HG03469 (cell line): ENCODE results near the gene NFATC4.
"Not testable (repeated sequence)": the region's sequence is repeated elsewhere in the genome, so short reads cannot be mapped to it uniquely, and the experiment has no call there.

Source experiments
- ATAC-seq: cut with Tn5 transposase; IDR thresholded peaks from one replicate; pipeline ENCODE4 v1.9.1; 2021; ENCODE audit warnings: mild to moderate bottlenecking, moderate library complexity, moderate number of reproducible peaks; ENCODE audit not compliant: unreplicated experiment

The NFATC4 gene

GRCh38 chr14:24387009-24387345, 19.0 kb downstream of the NFATC4 start:
- no peak for ATAC-seq

DNA sequence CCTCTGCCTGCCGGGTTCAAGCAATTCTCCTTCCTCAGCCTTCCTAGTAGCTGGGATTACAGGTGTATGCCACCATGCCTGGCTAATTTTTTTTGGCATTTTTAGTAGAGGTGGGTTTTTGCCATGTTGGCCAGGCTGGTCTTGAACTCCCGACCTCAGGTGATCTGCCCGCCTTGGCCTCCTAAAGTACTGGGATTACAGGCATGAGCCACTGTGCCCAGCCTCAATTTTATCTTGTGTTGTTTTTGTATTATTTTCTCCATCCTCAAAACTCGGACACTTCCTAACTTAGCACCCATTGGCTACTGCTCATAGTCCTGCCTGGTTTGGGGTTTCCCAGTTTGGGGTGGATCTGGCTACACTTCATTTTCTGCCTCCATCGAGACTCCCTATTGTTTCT, 19.6 kb downstream of the NFATC4 start:
- not testable (repeated sequence) for ATAC-seq

DNA sequence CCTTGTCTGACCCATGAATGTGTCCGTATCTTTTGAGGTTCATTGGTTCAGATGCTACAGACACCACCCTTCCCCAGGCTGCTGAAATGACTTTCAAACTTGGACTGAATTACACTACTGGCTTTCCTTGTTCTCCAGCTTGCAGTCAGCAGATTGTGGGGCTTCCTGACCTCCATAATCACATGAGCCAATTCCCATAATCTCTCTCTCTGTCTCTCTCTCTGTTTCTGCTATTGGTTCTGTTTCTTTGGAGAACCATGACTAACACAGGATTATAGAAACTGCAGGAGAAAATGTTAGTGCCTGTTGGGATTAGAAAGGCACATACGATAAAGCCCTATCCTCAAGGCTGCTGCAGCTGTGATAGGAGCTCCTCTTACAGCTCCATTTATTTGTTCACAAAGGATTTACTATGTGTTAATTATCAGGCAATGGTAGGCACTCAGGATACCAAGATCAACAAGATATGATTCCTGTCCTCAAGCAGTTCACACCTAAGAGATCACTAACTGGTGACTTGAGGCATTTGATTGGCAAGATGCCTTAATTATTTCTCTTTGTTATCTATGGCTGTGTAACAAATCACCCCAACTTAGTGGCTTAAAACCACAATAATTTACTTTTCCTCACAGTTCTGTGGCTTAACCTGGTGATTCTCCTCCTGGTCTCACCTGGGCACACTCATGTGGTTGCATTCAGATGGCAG, 20.6 kb downstream of the NFATC4 start:
- no peak for ATAC-seq

- ATAC-seq = no peak
These were observed 21.4 kb downstream of the NFATC4 start for GRCh38 chr14:24389226-24389848.

DNA sequence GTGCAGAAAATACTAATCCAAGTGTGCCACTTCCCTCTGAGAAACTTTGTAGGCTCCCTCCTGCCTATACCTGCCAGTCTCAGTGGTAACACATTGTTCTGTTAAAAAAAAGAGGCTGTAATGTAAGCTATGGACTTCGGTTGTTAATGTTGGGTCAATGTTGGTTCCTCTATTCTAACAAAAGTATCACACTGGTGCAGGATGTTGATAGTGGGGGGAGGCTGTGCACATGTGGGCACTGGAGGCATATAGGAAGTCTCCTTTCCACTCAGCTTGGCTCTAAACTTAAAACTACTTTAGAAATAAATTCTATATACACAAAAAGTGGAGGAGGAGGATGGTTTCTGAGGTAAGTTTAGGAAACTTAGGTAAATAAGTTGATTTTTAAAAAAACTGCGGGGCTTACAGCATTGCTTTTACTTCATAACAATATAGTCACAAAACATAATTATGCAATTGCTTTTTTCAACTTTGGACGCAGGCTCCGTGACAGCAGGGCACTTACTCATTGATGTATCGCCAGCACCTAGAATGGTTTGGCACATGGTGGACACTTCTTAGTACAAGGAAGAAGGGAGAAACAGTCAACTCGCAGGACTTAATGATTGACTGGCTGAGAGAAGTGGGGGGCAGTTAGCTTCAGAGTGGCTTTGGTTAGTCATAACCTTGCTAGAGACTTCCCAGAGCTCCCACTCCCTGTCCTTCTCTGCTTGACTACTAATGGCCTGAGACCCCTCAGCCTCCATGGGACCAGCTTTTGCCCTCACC, 22.9 kb downstream of the NFATC4 start:
- ATAC-seq = no peak

DNA sequence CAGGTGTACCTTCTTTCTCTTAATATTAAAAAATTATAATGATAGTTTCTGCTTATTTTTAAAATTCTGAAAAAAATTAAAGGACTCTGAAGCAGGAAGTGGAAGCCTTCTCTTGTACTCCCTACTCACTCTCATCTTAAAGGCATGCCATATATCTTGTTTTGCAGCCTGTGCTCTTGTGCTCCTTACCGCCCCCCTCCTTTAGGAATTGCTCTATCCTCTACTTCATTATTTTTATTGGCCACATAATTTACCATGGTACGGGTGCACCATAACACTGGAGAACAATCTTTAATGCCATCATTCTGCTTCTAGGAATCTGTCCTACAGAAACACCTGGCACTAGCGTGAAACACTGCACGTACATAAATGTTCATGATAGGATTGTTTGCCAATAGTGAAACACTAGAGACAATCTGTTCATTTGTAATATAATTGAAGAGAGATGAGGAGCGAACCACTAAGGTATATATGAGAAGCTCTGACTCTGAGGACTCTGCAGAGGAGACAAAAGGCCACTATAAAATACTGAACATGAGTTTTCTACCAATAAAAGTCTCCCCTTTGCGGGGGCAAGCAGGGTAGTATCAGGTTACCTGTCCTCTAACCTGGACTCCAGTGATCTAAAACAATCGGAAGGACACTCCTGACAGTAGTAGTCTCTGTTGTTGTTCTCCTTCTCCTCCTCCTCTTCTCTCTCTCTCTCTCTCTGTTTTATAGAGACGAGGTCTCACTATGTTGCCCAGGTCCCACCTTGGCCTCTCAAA, 24.5 kb downstream of the NFATC4 start:
- ATAC-seq = no peak

DNA sequence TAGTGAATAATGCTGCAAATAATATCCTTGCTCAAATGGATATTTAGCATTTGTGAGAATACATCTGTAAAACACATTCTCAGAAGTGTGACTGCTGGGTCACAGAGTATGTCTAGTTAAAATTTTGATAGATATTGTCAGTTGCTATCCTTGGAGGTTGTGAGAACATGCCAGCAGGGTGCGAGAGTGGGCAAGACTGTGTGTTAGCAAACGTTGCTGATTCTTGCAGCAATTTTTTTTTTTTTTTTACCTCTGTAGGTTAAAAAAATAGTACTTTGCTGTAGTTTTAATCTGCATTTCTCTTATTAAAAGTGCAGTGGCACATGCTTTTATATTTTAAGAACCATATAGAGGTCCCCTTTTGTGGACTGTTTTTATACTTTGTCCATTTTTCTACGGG, 26.3 kb downstream of the NFATC4 start:
- ATAC-seq = no peak

GRCh38 chr14:24395609-24396582, 27.9 kb downstream of the NFATC4 start:
- ATAC-seq = no peak

DNA sequence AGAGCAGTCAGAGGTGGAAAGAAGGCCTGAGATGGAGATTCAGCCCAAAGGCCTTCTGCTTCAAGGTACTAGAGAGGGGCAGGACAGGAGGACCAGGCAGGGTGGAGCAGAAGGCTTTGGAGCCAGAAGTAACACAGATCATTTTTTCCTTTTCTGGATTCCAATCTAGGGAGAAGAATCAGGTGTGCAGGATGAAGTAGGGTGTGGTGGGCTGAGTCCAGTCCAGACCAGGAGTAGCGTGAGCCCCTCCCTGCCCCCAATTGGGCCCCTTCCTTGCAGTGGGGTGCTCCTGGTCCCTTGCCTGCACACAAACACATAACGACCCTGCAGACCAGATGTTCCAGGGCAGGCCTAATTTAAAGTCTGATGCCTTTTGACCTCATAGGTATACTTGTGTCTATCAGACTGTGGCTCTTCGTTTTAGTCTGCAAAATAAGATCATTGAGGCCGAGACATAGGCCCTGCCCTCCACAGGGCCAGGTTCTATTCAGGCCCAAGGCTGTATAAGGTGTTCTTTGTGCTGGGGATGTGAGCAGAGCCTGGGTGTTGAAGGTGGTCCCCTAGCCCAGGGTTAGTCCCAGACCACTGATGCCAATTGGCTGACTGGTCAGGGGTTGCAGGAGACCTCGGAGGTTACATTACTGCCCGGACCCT, 29.8 kb downstream of the NFATC4 start:
- ATAC-seq = no peak

- no peak for ATAC-seq
These were observed 30.3 kb downstream of the NFATC4 start for GRCh38 chr14:24398293-24398652.

GRCh38 chr14:24398653-24399446, 30.9 kb downstream of the NFATC4 start, which contains the start of gene NYNRIN:
TSS of gene NYNRIN (plus strand) at chr14:24399003. CDS start at chr14:24399247, 244 bp downstream.
- no peak for ATAC-seq

- no peak for ATAC-seq
These were observed 31.5 kb downstream of the NFATC4 start for GRCh38 chr14:24399447-24399822.

DNA sequence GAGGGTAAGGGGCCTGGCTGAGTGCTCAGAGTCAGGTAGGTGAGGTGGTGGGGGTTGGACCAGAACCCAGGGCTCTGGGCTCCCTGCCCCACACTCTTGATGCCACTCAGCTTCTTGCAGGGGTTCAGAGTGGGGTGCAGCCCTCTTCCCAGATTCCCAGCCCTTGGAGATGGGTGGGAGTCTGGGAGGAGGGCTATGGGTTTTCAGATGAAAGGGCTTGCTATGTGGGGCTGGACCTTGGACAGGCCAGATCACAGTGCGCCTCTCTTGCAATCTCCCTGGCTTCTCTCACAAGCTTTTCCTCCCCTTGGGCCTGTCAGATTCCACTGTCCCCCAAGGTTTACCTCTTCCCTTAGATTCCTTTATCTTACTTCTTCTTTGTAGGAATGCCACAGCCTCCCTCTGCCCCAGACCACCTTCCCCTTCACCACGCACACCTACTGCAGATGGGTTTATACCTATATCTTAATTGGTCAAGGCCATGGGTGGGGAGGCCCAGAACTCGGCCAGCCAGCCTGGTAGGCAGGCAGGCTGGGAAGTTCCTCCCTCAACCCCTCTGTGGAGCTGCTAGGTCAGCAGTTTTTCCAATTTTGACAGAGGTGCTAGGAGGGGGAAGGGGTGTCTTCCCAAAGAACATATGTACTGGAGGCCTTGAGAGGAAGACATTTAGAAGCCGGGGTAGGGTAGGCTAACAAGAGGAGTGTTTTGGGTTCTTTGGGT, 32.2 kb downstream of the NFATC4 start:
- ATAC-seq = no peak

GRCh38 chr14:24401810-24402702, 34.1 kb downstream of the NFATC4 start:
- ATAC-seq = no peak

DNA sequence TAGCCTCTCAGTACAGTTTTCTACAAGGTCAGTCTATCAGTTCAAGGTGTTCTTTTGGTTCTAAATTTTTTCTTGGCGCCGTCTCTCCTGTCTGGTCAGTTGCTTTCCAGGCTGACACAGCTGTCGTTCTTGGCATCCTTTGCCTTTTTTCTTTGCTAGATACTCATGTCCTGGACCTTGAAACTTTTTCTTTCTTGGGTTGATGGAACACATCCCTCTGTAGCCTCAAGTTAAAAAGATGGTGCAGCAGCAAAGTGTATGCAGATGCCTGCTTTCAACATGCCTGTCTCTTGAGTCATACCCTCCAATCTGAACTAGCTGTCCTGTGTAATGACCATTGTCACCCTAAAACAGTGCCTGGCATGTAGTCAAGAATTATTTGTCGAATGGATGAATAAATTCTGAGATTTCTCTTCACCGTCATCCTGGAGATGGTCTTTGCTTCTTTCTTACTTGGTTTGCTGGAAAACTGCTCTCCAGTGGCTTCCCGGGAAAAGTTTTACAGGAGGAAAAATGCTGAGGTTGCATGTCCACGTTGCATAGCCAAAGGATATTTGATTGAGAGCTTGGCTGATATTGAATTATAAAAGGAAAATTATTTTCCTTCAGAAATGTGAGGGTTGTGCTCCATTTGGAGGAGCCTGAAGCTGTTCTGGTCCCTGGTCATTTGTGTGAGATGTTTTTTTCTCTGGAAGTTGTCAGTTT, 35.5 kb downstream of the NFATC4 start:
- ATAC-seq = no peak

GRCh38 chr14:24404814-24405213, 36.8 kb downstream of the NFATC4 start:
- no peak for ATAC-seq

- no peak for ATAC-seq
These were observed 38.4 kb downstream of the NFATC4 start for GRCh38 chr14:24406416-24406815.
